ENCODE data around the gene CFAP20DC.

DNA sequence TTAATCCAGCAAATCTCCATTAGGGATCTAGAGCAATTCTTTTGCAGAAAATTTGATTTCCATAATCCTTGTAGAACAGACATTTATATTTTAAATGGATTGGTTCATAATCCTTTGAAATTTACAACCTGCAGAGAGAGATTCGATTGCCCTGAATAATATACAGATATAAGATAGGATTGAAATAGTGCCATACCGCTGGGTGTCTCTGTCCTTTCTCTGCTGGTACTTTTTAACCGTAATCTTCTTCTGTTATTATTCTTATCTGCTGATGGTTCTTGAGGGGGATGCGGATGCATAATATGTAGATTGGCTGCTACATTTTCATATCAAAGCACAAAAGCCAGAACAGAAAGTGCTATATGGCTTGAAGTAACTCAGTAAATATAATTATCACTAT, 182.2 kb downstream of the CFAP20DC start:
- TF ChIP-seq POLR2A (IDR thresholded peaks at IDR 0.05; ENCODE audit: low read depth, low read length) (no peak), MAFK (IDR thresholded peaks at IDR 0.05; ENCODE audit: low read depth, low read length) (no peak), RAD21 (IDR thresholded peaks at IDR 0.05; ENCODE audit: low read length) (no peak), RFX5 (IDR thresholded peaks at IDR 0.05; ENCODE audit: low read depth, low read length) (no peak), RCOR1 (IDR thresholded peaks at IDR 0.05; ENCODE audit: insufficient replicate concordance, low read length) (no peak), CEBPB (IDR thresholded peaks at IDR 0.05; ENCODE audit: low read depth, low read length) (no peak), SMC3 (IDR thresholded peaks at IDR 0.05; ENCODE audit: low read depth, low read length) (no peak), NFE2L2 (IDR thresholded peaks at IDR 0.05; ENCODE audit: low read depth, low read length) (no peak)
- TF ChIP-seq, protein P1, sequence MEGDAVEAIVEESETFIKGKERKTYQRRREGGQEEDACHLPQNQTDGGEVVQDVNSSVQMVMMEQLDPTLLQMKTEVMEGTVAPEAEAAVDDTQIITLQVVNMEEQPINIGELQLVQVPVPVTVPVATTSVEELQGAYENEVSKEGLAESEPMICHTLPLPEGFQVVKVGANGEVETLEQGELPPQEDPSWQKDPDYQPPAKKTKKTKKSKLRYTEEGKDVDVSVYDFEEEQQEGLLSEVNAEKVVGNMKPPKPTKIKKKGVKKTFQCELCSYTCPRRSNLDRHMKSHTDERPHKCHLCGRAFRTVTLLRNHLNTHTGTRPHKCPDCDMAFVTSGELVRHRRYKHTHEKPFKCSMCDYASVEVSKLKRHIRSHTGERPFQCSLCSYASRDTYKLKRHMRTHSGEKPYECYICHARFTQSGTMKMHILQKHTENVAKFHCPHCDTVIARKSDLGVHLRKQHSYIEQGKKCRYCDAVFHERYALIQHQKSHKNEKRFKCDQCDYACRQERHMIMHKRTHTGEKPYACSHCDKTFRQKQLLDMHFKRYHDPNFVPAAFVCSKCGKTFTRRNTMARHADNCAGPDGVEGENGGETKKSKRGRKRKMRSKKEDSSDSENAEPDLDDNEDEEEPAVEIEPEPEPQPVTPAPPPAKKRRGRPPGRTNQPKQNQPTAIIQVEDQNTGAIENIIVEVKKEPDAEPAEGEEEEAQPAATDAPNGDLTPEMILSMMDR (conservative IDR thresholded peaks at IDR 0.05; ENCODE audit: low read depth, low read length), result no peak
